HG03354 (cell line): ENCODE data around the gene CDK14.
A peak's percentile ranks its signal among the peaks of the same experiment; 100 is the strongest.

Experiments used
- ATAC-seq: cut with Tn5 transposase; IDR thresholded peaks from one replicate; pipeline ENCODE4 v1.9.1; 2021; ENCODE audit warnings: mild to moderate bottlenecking; ENCODE audit not compliant: unreplicated experiment, poor library complexity, severe bottlenecking

Gene CDK14

GRCh38 chr7:90672210-90672609 lies 76.1 kb downstream of the CDK14 start:
- ATAC-seq: no peak

DNA sequence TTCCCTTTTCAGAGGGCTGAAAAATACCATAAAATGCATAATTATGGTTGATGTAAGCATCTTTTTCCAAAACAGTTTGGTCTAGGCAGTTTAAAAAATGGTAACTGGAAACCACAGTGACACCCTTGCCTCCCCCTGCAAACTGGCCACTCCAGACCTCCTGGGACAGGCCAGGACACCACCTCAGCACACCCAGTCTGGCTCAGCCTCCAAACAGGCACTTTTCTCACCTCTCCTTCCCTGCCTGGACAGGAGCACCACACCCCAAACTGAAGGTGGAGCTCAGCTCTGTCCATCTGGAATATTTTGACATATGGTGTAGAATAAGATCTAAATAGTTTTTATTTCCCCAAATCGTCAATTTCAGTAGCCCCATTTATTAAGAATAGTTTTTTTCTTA lies 78.5 kb downstream of the CDK14 start:
- ATAC-seq: no peak

DNA sequence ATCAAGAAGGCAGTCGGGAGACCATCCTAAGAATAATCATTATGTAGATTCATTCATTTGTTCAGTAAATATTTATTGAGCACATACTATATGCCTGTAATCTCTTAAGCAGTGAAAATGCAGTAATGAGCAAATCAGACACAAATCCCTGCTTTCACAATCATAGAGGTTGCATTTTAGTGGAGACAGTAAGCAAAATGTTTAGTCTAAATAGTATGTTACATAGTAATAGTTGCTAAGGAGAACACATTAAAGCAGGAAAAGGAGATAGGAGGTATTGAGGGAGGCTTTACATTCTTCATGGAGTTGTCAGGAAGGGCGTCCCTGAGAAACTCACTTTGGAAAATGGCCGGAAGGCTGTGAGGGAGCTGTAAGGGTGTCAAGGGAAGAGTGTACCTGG lies 79.9 kb downstream of the CDK14 start:
- no peak for ATAC-seq

DNA sequence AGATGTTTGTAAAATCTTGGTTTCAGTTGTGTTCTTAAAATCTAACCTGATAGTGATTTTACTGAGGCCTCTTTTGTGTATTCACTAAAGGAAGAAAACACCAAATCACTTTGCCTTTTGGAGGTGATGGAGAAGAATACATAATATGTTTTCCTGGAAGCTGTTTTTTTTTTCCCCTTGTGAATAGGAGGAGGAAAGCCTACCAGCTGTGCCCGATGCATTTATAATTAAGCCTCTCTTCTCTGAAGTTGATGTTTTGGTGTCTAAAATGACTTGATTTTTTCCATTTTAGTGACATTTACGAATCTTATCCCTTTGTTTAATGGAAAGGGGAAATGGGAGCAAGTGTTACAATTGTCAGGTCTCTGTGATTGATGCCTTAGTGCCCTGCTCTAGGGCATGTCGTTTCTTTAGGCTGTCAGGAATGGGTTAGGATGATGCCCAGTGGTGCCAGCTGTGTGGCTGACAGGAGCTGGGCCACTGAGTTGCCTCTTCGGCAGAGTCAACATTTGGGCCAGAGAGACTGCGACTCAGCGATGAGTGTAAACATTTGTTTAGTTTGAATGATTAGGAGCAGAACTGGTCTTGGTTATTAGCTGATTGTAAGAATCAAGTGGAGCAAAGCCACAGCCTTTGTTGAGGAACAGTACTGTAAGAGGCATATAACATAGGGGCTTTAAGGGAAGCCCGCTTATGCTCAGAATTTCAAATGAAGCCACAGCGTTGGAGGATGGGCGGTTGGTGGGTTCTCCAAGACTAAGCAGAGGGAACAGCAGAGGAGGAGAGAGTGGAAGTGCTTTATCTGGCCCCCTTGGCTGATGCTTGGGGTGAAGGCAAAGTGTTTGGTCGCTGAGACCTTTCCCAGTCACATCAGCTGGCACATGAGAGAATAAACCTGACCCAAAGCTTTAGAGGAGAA lies 81.6 kb downstream of the CDK14 start:
- ATAC-seq: no peak

DNA sequence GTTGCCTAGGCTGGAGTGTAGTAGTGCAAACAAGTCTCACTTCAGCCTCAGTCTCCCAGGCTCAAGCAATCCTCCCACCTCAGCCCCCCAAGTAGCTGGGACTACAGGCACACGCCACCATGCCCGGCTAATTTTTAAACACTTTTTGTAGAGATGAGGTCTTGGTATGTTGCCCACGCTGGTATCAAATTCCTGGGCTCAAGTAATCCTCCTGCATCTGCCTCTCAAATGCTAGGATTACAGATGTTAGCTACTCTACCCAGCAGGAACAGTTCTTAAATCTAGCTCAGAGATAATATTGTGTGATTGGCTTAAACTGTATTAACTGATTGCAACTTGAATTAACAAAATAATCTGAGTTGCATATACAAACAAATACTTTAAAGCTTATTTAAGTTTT lies 82.9 kb downstream of the CDK14 start:
- ATAC-seq: no peak

GRCh38 chr7:90680484-90680883 lies 84.4 kb downstream of the CDK14 start:
- no peak for ATAC-seq

DNA sequence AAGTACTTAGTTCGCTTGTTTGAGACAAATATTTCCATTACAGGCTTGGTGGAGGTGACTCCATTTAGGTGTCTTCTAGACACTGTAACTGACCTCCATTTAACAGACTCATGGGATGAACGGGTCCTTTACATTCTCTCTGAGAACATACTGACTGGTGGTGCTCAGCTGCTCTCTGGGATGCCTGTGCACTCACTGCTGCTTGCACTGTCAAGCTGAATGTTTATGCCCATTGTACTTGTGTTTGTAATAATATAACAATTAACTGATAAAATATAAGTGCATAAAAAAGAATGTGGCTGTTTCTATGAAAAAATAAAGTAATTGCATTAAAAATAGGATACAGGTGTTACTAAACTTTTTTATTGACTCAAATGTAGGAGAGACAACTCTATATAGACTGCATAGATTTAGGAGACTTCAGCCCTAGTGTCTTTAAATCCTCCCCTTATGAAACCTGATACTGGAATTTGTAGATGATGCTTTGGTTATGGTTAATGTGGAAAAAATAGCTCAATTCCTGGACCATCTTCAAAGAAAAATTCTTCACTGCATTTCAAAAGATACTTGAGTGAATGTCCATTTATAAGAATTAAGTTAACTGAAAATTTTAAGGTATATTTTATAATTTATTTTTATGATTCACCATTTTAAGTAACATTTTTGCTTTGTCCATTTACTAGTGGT lies 85.4 kb downstream of the CDK14 start:
- ATAC-seq: no peak

- ATAC-seq: no peak
Observed at GRCh38 chr7:90686146-90686545, 90.0 kb downstream of the CDK14 start.

DNA sequence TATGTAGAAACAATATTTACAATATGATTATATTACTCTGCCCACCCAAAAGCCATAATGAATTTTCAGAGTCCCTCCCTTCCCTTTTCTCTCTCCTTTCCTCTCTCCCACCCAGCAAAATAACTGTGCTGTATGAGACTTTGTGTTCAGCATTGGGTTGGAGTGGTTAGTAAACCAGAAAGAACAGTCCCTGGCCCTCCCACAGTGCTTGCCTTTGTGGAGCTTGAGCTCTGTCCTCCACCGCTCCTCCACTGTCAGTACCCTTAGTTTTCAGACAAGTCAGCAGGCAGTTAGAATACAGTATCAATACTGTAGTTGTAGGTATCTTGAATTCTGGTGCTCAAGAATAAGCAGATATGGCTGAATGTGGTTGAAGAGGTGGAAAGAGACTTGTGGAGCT lies 92.7 kb downstream of the CDK14 start:
- no peak for ATAC-seq

DNA sequence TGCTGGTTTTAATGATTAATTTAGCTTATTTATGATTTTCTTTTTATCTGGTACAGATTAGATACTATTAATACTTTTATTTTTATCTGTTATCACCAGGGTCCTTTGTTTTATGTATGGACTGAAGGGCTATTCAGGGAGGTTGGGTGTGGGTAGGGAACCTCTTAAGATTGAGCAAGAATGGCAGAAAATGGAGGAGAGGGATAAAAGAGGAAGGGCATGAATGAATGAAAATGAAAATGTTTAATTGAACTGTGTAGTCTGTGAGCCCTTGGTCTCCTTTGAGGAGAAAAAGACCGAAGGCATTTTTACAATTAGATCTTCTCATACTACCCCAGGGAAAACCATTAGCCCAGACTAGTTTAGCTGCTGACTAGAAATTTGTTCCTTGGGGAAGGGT lies 93.1 kb downstream of the CDK14 start:
- ATAC-seq: no peak

DNA sequence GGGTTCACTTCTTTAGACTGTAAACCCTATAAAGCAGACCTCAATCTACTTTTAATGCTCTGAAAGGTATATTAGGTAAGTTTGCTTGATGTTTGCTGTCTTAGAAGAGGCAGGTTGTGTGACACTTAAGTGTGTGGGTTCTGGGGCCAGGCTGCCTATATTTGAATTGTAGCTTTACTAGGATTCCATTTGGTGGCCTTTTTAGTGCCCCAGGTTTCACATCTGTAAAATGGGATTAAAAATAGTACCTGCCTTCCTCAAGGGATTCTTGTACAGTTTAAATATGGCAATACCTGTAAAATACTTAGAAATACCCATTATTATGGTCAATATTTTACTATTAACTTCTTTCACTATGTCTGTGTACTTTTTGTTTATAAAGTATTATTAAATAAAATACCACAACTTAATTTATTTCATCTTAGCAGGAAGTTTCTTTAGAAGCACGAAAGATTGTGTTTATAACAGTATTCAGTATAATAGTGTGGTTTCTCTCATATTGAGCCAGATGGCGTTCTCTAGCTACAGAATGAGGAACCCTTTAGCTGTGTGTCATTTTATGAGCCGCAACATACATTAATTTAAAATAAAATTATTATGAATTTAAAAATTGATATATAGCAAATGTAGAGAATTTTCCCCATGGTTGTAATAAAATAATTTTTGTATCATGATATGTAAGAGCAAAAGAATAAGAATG lies 94.2 kb downstream of the CDK14 start:
- ATAC-seq: no peak

DNA sequence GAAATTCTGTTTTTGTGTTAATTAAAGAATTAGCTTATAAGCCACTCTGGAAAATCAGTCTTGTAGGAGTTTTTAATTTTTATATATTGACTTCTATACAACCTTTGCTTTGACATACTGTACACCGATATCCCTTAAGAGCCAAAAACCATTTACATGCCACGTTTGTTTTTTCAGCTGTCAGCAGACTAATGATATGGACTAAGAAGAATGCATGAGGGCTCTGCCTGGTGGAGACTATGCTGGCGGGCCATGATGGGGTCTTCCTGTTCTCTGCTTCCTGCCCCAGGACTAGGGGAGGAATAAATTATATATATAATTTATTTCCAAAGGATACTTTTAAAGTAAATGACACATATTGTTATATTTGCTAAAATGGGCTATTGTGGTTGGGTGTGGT lies 96.3 kb downstream of the CDK14 start:
- ATAC-seq: no peak

GRCh38 chr7:90692947-90693346 lies 96.8 kb downstream of the CDK14 start:
- ATAC-seq: no peak

DNA sequence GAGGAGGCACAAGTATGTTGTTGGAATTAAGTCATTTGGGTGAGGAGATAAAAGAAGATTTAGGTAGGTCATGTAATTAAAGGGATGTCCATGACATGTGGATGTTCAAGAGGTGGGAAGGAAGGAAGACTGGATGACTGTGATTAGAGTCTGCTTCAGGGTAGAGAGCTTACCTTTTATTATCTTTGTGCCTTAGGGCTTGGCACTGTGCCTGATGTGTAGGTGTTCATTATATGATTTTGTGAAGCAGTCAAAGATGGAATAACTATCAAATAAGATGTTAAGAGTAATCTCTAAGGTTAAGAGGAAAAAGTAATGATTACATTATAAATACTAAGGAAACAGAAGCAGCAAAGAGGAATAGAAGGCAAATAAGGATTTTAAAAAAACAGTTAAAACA lies 97.8 kb downstream of the CDK14 start:
- ATAC-seq: no peak

- ATAC-seq: no peak
Observed at GRCh38 chr7:90698616-90699015, 102.5 kb downstream of the CDK14 start.

GRCh38 chr7:90701021-90701420 lies 104.9 kb downstream of the CDK14 start:
- ATAC-seq: peak; percentile 73

- ATAC-seq: no peak
Observed at GRCh38 chr7:90701771-90702170, 105.7 kb downstream of the CDK14 start.

DNA sequence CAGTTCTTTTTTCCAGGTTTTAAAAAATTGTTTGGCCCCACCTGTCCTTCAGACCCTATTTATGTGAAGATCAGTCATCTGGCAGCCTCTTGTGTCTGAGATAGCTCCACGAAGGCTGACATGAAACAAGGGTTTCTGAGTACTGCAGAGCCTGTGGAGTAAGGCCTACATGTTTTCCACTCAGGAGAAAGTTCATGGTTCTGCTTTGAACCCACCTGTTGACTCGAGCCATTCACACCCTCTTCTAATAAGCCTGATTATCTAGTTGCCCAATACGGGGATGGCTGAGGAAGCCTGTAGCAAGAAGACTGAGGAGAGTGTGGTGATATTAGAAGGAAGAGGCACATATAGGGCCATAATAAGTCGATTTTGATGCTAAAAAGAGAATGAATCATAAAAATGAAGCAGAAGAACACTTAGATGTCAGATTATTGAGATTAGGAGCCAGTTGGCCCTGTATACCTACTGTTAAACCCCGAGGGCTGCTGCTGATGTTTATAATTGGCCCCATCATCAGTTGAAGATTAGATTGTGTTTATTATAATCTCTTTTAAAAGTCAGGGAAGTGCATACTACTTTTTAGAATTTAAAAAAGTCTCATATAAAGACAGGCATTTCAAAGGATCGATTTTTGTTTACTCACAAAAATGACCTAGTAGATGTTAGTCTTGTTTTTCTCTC lies 109.4 kb downstream of the CDK14 start:
- no peak for ATAC-seq

DNA sequence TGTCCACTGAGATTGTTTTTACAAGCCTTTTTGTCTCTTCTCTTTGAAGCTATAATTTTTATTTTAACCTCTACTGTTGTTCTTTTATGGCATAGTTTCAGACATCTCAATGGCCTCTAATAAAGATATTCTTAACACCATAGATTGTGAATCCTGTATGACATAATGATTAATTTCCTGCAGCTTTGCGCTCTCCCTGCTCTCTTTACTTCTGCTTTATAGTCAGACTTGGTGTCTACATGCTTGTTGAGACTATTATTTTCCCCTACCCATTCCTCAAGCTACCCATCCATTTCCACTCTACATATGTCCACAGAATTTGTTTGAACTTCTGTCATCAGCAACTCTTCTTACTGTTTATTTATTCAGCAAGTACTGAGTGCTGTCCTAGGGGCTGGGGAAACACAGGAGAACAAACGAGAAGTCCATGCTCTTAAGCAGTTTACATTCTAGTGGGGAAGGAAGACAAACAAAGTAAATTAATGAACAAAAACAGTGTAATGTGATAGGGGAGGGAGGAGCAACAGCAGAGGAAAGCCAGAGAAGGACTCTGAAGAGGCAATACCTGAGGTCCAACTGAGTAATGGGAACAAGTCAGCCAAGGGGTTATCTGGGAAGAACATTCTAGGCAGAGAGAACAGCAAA lies 110.1 kb downstream of the CDK14 start:
- ATAC-seq: no peak
